ENCODE measurements around the gene OXNAD1. TPM values are rescaled to one million over a fixed set of nuclear protein-coding genes. Genes with fewer than 3 reads are reported as not detected.

Gene OXNAD1
- total and polyA plus RNA-seq, 2 of the 13 experiments (the other 11 are each of a cell fraction or from before 2014, with no cell fraction given), result 9.9 to 18.8 TPM

DNA sequence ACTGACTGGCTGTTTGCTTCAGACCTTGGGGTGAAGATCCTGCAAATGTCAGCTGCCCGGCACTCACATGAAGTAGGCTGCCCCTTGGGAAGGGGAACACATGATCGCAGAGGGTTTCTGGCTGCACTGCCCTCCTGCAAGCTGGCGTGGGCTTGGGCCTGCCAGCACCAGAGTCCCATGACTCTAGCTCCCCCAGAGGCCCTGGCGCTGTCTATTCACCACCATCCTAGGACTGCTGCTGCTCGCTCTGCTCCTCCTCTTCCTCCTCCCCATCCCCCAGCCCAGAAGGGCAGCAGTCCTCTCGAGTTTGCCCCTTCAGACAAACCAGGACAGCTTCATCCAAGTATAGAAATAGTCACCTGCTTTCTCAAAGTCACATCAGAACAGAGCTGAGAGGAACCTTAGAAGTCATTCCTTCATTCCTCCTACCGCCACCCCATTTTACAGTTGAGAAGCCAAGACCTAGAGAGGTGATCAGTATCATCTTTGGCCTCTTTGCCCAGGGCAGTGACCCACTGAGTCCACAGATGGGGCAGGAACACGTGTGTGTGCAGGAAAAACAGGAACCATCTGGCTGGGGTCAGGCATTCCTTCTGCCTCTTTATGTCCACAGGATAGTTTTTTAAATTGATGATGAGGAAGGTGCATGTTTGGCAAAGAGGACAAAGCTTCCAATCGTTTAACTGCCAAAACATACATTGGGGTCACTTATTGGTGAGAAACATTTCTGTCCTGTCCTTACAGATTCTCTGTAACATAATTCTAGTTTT is 13.5 kb upstream of the OXNAD1 start:
- Histone ChIP-seq H4K20me1 (ENCODE audit: insufficient read depth, low read length) (no peaks in the 10 kb centered on the region), H3K27me3 (ENCODE audit: control insufficient read depth in 1 of 2, insufficient read depth in 2 of 2, low read length in 2 of 2) (no peaks in the 10 kb centered on the region; a peak in 1 of 5 replicates), H3K4me1 (ENCODE audit: insufficient read depth, low read length) (peaks cover 58% of the 10 kb centered on the region), H3K79me2 (ENCODE audit: insufficient read depth, low read length) (no peaks in the 10 kb centered on the region), H3K9ac (ENCODE audit: insufficient read depth, low read depth, low read length) (no peak overlapping the region), H3K9me3 (ENCODE audit: low read length) (no peaks in the 10 kb centered on the region), H2AFZ (ENCODE audit: low read length) (no peak overlapping the region), H3K36me3 (replicated peaks in 1 of 2; ENCODE audit: control insufficient read depth in 1 of 2, insufficient read depth in 2 of 2, low read length in 2 of 2) (no peaks in the 10 kb centered on the region), H3K4me2 (ENCODE audit: low read depth, low read length) (peak overlapping the region; percentile 54), H3K27ac (ENCODE audit: extremely low read length, insufficient read depth, low read length) (peak overlapping the region; percentile 56), H3K4me3 (replicated peaks in 1 of 3; ENCODE audit: insufficient read depth in 1 of 3, low read depth in 2 of 3, low read length in 3 of 3) (no peak overlapping the region)
- intact Hi-C loops (cut with micrococcal nuclease; ENCODE audit: unreplicated experiment), result no loop called here
- TF ChIP-seq ZNF263 (CRISPR knock-in tag; IDR thresholded peaks at IDR 0.05), result peak; percentile 73
- TF ChIP-seq, protein P1, sequence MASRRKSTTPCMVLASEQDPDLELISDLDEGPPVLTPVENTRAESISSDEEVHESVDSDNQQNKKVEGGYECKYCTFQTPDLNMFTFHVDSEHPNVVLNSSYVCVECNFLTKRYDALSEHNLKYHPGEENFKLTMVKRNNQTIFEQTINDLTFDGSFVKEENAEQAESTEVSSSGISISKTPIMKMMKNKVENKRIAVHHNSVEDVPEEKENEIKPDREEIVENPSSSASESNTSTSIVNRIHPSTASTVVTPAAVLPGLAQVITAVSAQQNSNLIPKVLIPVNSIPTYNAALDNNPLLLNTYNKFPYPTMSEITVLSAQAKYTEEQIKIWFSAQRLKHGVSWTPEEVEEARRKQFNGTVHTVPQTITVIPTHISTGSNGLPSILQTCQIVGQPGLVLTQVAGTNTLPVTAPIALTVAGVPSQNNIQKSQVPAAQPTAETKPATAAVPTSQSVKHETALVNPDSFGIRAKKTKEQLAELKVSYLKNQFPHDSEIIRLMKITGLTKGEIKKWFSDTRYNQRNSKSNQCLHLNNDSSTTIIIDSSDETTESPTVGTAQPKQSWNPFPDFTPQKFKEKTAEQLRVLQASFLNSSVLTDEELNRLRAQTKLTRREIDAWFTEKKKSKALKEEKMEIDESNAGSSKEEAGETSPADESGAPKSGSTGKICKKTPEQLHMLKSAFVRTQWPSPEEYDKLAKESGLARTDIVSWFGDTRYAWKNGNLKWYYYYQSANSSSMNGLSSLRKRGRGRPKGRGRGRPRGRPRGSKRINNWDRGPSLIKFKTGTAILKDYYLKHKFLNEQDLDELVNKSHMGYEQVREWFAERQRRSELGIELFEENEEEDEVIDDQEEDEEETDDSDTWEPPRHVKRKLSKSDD (CRISPR knock-in tag; IDR thresholded peaks at IDR 0.05; ENCODE audit: low read depth), result no peak
- ChIA-PET POLR2A (interaction anchor here (0.9 to 4.9 kb wide), 12 partner anchors 9 to 1491 kb away, joined by 3 to 112 read pairs (median 6); partner anchors contain the start of genes BTD, DPH3, HACL1 and OXNAD1), CTCF (ENCODE audit: low intra/inter-chr PET ratio, low total read pairs) (no interaction called here)
- WGBS (ENCODE audit: low lambda C conversion rate), result 70% methylated on average over 7 of the region's 9 CpGs
- BruUV-seq (replicated peaks), result TSS peak; percentile 74
- in situ Hi-C loops (cut with HindIII; ENCODE audit: extremely low pct_ligation_motif_present, low pct_unique_long_range_greater_than_20kb), result no loop called here
- no peak for DNase-seq (ENCODE audit: low spot score)
- no peak for ATAC-seq
- no peak for FAIRE-seq

Measured in HepG2 (cell line).